Sigmoid colon (tissue), 7 donors: ENCODE results near the gene RABEP2. TPM values are rescaled to one million over a fixed set of nuclear protein-coding genes. Genes with fewer than 3 reads are reported as not detected.

Experiments
- DNase-seq: peaks from one replicate; pipeline ENCODE4 v3.0.0-alpha.2; 2019
- H3K27ac ChIP-seq, 4 donors: fragments of 200-600 bp; sonication (generic); one replicate each; pipeline ENCODE4 v1.5.1; 2016 to 2019; ENCODE audit warnings: mild to moderate bottlenecking in 1 of 4
- H3K27me3 ChIP-seq, 3 donors: fragments of 200-600 bp; sonication (generic); one replicate each; pipeline ENCODE4 v1.5.1; 2019; ENCODE audit warnings: mild to moderate bottlenecking in 1 of 3
- H3K36me3 ChIP-seq, 4 donors: fragments of 200-600 bp; sonication (generic); one replicate each; pipeline ENCODE4 v1.5.1; 2016 to 2019
- H3K4me1 ChIP-seq, 4 donors: fragments of 200-600 bp; sonication (generic); one replicate each; pipeline ENCODE4 v1.5.1; 2017 to 2019
- H3K4me3 ChIP-seq, 4 donors: fragments of 200-600 bp; sonication (generic); one replicate each; pipeline ENCODE4 v1.5.1; 2017 to 2019; ENCODE audit warnings: mild to moderate bottlenecking in 2 of 4, moderate library complexity in 1 of 4
- H3K9me3 ChIP-seq, 4 donors: fragments of 200-600 bp in 3 of 4; sonication (generic) in 3 of 4; one replicate each; pipeline versions ENCODE4 v1.5.1 to v1.6.1; 2013 to 2019
- EP300 ChIP-seq, 4 donors: sonication (generic); formaldehyde crosslinking; IDR thresholded peaks; one replicate each; pipeline ENCODE4 v1.6.1; 2017; ENCODE audit warnings: antibody characterized with exemption in 4 of 4
- POLR2A ChIP-seq, 2 donors: fragments of 450-650 bp; IDR thresholded peaks; one replicate each; pipeline ENCODE4 v1.6.1; 2016; ENCODE audit warnings: antibody characterized with exemption in 2 of 2, mild to moderate bottlenecking in 2 of 2, moderate library complexity in 2 of 2
- POLR2AphosphoS5 ChIP-seq, 4 donors: sonication (generic); formaldehyde crosslinking; IDR thresholded peaks; one replicate each; pipeline ENCODE4 v1.6.1; 2017; ENCODE audit warnings: antibody characterized with exemption in 4 of 4
- WGBS, 2 donors: extraction: QIAGEN DNeasy Blood & Tissue Kit; methylation state at CpG; one replicate each; pipeline ENCODE4 v1.1.7; 2013; 5-methylcytosine and 5-hydroxymethylcytosine counted together
- intact Hi-C: fragments of 100-400 bp; cut with DNase I; formaldehyde crosslinking; loops from one replicate; pipeline ENCODE4 v1.15.1; 2023
- polyA plus RNA-seq, 3 donors: library from polyadenylated mRNA; stranded (reverse); fragments of 200-250 nt; gene quantifications; one replicate each; pipeline ENCODE4 v1.2.3, GENCODE V29; 2013
- total RNA-seq, 4 donors: library from RNA; depleted of rRNA; stranded (reverse); fragments of >200 nt; gene quantifications; one replicate each; pipeline ENCODE4 v1.1.0, GENCODE V29; 2016
- TF ChIP-seq, protein P1 (sequence below), 4 experiments: fragments of 450-650 bp in 3 of 4; fragments of 200-600 bp in 1 of 4; IDR thresholded peaks; one replicate each; pipeline ENCODE4 v1.5.1; 2016 to 2019; ENCODE audit warnings: antibody characterized with exemption in 4 of 4, mild to moderate bottlenecking in 3 of 4, moderate library complexity in 2 of 4
- donor health status: healthy with polysubstance abuse.
- donor health status: Bipolar disorder and iron deficiency.
- donor health status: healthy.

The RABEP2 gene
- total and polyA plus RNA-seq, 7 donors = 9.9 to 48.7 (median 30.0) TPM

GRCh38 chr16:28866454-28866804 lies 58.6 kb downstream of the RABEP2 start:
- Histone ChIP-seq H3K27ac (no peak overlapping the region), H3K9me3 (no peaks in the 10 kb centered on the region), H3K36me3 (peaks cover 30 to 51% (median 41%) of the 10 kb centered on the region in 4 donors), H3K4me1 (peaks cover 0 to 31% (median 28%) of the 10 kb centered on the region in 4 donors), H3K4me3 (no peak overlapping the region), H3K27me3 (no peaks in the 10 kb centered on the region)
- no peak for TF ChIP-seq EP300 (IDR thresholded peaks at IDR 0.05)
- no peak for TF ChIP-seq POLR2A (IDR thresholded peaks at IDR 0.05)
- no peak for TF ChIP-seq POLR2AphosphoS5 (IDR thresholded peaks at IDR 0.05)
- TF ChIP-seq, protein P1, sequence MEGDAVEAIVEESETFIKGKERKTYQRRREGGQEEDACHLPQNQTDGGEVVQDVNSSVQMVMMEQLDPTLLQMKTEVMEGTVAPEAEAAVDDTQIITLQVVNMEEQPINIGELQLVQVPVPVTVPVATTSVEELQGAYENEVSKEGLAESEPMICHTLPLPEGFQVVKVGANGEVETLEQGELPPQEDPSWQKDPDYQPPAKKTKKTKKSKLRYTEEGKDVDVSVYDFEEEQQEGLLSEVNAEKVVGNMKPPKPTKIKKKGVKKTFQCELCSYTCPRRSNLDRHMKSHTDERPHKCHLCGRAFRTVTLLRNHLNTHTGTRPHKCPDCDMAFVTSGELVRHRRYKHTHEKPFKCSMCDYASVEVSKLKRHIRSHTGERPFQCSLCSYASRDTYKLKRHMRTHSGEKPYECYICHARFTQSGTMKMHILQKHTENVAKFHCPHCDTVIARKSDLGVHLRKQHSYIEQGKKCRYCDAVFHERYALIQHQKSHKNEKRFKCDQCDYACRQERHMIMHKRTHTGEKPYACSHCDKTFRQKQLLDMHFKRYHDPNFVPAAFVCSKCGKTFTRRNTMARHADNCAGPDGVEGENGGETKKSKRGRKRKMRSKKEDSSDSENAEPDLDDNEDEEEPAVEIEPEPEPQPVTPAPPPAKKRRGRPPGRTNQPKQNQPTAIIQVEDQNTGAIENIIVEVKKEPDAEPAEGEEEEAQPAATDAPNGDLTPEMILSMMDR (IDR thresholded peaks at IDR 0.05) = no peak
- WGBS, 2 donors = 77 to 81% methylated on average over 17 of the region's 17 CpGs
- DNase-seq = no peak
- intact Hi-C loops = no loop called here

- DNase-seq = no peak
- H3K27ac ChIP-seq = no peak overlapping the region
- H3K27me3 ChIP-seq = no peaks in the 10 kb centered on the region
- H3K4me1 ChIP-seq = peaks cover 0 to 31% (median 28%) of the 10 kb centered on the region in 4 donors
- H3K36me3 ChIP-seq = peaks cover 26 to 45% (median 36%) of the 10 kb centered on the region in 4 donors
- intact Hi-C loops = no loop called here
- TF ChIP-seq POLR2A (IDR thresholded peaks at IDR 0.05) (no peak), EP300 (IDR thresholded peaks at IDR 0.05) (no peak), POLR2AphosphoS5 (IDR thresholded peaks at IDR 0.05) (no peak)
- TF ChIP-seq, protein P1 (IDR thresholded peaks at IDR 0.05) = no peak
- WGBS, 2 donors = 27 to 67% methylated on average over 32 of the region's 32 CpGs
- H3K4me3 ChIP-seq = no peak overlapping the region
- no peaks in the 10 kb centered on the region for H3K9me3 ChIP-seq
Measured at GRCh38 chr16:28865722-28866453, 59.1 kb downstream of the RABEP2 start.

- peak overlapping the region in 3 of 4 donors; percentile 77 to 96 (median 94) for H3K4me3 ChIP-seq
- peak overlapping the region; percentile 91 to 95 (median 95) for H3K27ac ChIP-seq
- H3K36me3 ChIP-seq = peaks cover 18 to 38% (median 29%) of the 10 kb centered on the region in 4 donors
- no peak for DNase-seq
- WGBS, 2 donors = 69 to 83% methylated on average over 12 of the region's 12 CpGs
- H3K4me1 ChIP-seq = peaks cover 0 to 31% (median 28%) of the 10 kb centered on the region in 4 donors
- intact Hi-C loops = no loop called here
- H3K27me3 ChIP-seq = no peaks in the 10 kb centered on the region
- TF ChIP-seq EP300 (IDR thresholded peaks at IDR 0.05) (no peak), POLR2A (IDR thresholded peaks at IDR 0.05) (no peak), POLR2AphosphoS5 (IDR thresholded peaks at IDR 0.05) (no peak)
- TF ChIP-seq, protein P1 (IDR thresholded peaks at IDR 0.05) = no peak
- no peaks in the 10 kb centered on the region for H3K9me3 ChIP-seq
Measured at GRCh38 chr16:28865001-28865688, 59.9 kb downstream of the RABEP2 start.

GRCh38 chr16:28863929-28864793 lies 60.9 kb downstream of the RABEP2 start:
- WGBS, 2 donors = 1 to 4% methylated on average over 42 of the region's 42 CpGs
- Histone ChIP-seq H3K27ac (peak overlapping the region; percentile 91 to 95 (median 95)), H3K27me3 (no peaks in the 10 kb centered on the region), H3K4me1 (peaks cover 0 to 31% (median 28%) of the 10 kb centered on the region in 4 donors), H3K4me3 (peak overlapping the region; percentile 77 to 96 (median 88)), H3K9me3 (no peaks in the 10 kb centered on the region), H3K36me3 (peaks cover 9 to 28% (median 20%) of the 10 kb centered on the region in 4 donors)
- TF ChIP-seq, protein P1 (IDR thresholded peaks at IDR 0.05) = no peak
- no peak for TF ChIP-seq POLR2A (IDR thresholded peaks at IDR 0.05)
- TF ChIP-seq EP300 (IDR thresholded peaks at IDR 0.05) = no peak
- no peak for TF ChIP-seq POLR2AphosphoS5 (IDR thresholded peaks at IDR 0.05)
- DNase-seq = peak; percentile 78
- intact Hi-C loops = loop anchor here (1.0 to 5.0 kb wide), 3 partner anchors 18 to 83 kb away; partner anchors contain the start of genes RABEP2 and TUFM
